Putamen (tissue), 1 donor: Measurements from ENCODE around the gene PLPPR1.
A peak's percentile ranks its signal among the peaks of the same experiment; 100 is the strongest.
"Not testable (repeated sequence)": the region's sequence is repeated elsewhere in the genome, so short reads cannot be mapped to it uniquely, and the experiment has no call there.

ENCODE experiments used
- DNase-seq: peaks from one replicate; pipeline ENCODE4 v3.0.0-alpha.2; 2016; ENCODE audit warnings: low spot score

The PLPPR1 gene

DNA sequence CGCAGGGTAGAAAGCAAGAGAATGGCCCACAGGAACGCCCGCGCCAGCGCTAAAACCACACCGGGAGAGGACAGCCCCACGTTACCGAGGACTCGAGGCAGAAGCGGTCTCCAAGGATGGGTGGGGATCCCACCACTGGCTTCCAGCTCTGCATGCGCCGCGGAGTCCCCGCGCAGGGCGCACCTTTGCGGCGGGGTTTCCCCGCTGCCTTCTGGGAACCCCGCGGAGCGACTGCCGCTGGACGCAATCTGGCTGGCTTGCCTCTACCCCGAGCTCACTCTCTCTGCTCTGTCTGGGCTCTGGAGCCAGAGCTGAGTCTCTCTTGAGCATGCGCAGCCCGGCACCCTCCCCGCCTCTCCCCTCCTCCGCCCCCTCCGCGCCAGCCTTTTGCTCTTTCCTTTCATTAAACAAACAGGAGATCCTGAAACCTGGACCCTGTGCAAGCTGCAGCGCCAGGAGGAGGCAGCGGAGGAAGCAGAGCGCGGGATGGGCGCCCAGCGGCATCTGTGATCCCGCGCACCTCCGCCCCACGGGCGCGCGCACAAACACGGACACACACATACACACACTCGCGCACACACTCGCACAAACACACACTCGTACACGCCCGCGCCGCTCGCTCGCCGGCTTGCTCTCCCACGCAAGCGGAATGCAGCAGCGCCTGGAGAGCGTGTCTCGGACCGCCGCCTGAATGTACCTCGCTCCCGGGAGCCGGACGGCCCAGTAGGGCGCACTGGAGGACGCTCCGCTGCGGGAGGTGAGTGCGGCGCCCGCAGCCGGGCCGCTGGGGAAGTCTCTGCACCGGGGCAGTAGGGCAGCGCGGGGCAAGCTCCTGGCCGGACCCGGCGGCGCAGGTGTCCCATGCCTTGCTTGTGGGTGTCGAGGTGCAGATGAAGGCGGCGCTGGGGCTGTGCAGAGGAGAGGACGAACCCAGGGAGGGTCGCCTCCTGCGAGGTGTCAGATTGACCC lies at the start of gene PLPPR1:
TSS of gene PLPPR1 (plus strand) at position 382 of the 969 bp plus-strand sequence.
- DNase-seq = peak; percentile 89

DNA sequence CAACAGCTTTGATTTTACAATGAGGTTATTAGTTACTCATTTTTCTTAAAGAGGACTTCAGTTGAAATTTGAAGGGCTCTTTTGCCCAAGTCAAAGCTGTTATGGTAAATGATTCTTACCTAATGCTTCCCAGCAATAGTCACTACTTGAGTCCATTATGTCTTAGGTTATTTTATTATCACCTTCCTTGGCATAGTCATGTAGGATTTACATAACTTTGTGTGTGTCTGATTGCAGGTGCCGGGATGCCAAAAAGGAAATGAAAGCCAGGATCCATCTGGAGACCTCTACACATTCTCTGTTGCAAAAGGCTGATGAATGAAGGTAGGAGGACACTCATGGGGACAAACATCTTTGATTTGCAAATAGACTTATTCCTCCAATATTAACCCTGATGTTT lies 38.8 kb upstream of the PLPPR1 start:
- DNase-seq = no peak

DNA sequence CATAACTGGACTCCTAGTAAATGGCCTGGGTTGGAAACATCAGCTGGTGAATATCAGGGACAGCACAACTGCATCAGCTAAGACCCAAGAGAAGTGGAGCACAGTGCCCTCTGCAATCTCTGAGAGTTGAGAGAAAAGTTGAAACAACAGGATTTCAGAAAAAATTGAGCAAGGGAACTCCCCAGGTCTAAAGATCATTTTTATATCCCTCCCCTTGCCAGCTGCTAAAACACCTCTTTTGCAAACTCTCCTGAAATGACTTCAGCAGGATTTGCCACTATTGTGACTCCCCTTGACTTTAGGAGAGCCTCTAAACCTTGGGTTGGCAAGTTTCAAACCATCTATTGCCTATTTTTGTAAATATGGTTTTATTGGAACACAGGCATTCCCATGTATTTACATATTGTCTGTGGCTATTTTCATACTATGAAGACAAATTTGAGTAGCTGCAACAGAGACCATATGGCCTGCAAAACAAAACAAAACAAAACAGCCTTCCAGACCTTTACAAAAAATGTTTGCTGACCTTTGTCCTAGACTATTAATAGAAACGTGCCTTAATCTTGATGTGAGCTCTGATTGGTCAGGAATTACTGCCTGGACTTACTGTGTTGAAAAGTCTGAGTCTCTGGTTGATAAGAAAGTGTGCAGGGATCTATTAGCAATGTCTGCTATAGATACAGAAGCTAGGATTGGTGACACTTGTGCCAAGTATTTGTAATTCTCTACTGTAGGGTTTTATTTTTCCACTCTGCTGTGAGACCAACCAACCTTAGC lies 37.7 kb upstream of the PLPPR1 start:
- no peak for DNase-seq

DNA sequence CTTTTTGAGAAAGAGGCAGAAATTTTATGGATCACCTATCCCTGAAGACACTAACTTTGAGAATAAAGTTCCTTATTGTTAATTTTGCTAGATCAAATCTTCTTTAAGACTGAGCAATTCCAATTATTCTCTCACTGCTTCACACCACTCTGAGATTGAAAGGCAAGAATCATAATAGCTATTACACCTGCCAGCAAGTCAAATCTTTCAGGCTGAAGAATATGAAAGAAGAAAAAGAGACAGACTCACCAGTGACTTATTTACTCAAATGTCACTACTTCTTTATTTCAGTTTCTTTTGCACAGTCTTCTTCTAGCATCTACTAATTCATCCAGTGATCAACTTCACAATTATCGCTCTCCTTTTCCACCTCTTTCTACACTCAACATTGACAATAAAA lies 35.9 kb upstream of the PLPPR1 start:
- no peak for DNase-seq

DNA sequence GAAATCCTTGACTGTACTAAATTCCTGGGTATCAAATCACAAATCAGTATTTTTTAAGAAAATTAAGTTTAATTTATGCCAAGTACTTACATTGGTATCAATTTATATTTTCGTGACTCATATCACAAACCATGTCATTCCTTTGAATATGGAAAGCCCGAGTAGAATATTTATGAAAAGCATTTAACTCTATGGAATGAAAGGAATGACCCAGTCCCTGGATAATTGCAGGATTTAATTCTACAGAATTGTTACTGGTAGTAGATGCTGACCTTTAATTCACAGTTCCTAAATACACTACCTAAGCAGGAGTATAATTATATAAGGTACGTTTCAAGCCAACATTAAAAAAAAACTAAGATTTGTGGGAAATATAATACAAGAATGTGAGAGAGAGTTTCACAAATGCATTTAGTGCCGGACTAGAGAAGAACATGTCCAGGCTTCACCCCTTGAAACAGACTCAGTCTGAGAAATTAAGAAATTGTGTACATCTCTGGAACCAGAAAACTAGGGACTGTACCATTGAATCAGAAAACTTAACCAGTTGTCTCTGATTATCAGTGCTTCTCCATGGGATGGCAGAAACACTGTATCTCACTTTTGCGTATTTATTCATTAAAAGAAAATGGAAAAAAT lies 28.5 kb upstream of the PLPPR1 start:
- no peak for DNase-seq

DNA sequence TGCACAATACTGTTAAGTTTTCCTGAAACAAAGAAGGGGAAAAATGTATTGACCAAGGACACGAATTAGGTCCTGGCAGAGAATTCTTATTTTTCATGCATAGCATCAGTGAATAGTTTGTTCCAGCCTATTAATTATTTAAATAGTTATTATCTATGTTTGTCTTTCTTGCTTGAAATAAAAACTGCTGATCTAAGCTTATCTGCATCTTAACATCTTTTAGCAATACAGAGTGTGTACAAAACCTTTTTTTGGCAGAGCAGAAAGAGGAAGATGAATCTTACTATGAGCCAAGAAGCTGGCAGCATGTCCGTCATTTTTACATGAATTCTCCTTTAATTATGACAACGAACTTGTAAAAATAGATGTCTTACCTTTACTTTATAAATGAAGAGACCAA lies 23.3 kb upstream of the PLPPR1 start:
- DNase-seq = no peak

DNA sequence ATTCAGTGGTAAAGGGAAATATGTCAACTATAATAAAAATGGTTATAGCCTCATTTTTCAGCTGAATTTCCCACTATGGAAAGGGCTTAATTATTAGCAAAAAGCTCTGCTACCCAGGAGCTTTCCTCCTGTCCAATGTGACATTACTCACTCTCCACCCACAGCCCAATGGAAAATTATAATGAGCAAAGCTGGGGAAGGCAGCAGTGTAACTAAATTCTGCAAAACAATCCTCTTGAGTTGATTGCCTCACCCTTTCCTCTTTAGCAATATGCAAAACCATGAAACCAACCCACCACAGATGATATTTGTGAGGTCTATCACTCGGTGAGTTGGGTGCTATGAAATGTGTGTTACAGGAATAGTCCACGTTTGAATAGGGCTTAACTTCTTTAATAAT lies 14.0 kb upstream of the PLPPR1 start:
- DNase-seq = no peak

DNA sequence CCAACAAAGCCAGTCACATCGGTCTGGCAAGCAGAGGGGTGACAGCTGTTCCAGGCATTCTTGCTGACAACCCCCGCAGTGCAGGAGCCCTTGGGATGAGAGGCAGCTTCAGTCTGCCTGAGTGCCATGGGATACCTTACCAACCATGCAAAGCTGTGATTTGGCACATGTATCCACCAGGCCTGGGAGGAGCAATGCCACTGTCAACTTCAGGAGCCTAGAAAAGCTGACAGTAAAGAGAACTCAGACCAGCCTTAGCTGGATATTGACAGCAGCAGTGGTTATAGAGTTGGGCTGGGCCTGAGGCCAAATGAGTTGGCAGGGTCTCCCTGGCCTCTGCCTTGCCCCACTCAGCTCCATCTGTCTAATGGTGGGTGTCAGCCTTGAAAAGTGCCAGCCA lies 10.1 kb upstream of the PLPPR1 start:
- DNase-seq = no peak

DNA sequence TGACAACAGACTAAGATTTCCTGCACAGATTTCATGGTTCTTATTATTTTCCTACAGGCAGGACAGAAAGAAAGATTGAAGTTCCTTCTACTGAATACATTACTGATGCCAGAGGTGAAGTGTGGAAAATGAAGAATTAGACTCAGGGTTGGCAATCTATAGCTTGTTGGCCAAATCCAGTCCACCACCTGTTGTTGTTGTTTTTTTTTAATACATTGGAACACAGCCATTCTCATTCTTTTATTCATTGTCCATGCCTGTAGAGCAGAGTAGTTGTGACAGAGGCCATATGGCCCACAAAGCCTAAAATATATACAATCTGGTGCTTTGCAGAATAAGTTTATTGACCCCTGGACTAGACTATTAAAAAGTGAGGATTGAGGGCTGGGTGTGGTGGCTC lies 5.8 kb upstream of the PLPPR1 start:
- DNase-seq = no peak

DNA sequence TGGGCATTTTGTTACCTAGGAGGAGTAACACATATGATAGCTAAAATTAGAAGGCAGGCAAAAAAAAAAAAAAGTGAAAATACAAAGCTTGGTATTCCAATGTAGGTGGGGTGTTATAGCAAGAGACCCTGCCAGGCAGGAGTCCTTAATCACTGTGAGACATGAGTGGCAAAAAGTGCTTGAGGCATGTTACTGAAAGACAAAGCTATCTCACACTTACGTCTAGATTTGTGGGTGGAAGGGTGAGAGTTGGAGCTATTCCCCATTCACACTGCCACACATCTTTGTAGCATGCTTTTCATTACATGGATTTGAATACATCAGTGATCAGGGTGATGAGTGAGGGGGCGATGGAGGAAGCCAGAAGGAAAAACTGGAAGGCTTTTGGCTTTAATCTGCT lies 2.6 kb upstream of the PLPPR1 start:
- DNase-seq = no peak

DNA sequence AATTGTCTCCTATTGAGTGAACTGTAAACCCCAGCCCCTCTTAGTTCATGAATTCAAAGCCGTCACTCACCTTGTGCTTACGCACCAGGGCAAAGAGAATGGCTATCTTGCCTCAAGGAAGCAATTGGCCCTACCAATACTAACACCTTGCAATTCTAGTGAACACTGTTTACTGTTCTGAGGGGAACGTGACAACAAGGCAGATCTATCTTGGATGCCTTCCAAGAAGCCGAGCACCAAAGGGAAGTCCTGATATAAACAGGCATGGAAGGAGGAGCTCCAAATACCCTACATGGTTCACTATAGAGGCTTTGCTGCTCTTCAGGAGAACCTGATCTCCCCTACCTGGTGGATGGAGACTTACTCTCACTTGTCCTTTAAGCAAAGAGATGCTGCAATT lies 1.7 kb upstream of the PLPPR1 start:
- DNase-seq = no peak

DNA sequence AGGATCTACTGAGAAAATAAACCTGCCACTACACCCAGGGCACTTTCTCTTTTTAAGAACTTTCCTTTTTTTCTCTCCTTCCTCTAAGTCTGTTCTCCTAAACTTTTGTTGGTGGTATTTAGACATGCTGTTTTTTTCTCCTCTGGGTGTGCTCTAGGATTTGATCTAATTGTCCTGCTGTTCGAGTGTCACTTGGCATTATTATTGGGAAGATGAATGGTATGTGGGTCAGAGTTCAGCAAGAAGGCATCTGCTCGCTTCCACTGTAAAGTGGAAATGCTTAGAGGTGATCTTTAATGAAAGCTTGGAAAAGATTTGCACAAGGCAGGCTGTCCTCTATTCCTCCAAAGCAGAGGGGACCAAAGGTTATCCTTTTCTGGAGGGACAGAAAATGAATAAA lies 1.3 kb upstream of the PLPPR1 start:
- no peak for DNase-seq

DNA sequence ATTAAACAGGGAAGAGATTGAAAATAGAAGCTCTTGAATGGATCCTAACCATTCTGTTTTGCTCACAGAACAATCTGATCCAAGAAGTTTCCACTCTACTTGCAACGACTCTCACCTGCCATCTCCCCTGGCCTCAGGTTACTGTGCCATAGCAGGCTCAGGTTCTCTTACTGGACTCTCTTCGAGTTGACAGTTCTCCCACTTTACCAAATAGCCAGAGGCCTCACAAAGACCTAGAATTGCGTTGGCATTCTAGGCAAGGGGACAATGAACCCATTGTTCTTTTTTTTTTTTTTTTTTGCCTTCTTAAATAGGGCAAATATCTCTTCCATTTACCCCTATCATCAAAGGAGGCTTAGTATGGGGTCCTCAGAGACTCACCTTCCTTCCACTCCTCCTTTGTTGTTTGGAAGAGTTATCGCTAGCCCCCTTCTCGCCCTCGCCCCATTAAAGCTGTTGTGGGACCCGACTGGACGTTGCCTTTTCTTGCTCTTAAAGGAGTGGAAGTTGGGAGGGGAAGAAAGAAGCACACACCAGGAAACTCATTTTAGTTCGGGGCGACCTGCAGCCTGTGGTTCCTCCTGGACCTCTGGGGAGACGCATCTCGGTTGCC lies 688 bp upstream of the PLPPR1 start:
- no peak for DNase-seq

DNA sequence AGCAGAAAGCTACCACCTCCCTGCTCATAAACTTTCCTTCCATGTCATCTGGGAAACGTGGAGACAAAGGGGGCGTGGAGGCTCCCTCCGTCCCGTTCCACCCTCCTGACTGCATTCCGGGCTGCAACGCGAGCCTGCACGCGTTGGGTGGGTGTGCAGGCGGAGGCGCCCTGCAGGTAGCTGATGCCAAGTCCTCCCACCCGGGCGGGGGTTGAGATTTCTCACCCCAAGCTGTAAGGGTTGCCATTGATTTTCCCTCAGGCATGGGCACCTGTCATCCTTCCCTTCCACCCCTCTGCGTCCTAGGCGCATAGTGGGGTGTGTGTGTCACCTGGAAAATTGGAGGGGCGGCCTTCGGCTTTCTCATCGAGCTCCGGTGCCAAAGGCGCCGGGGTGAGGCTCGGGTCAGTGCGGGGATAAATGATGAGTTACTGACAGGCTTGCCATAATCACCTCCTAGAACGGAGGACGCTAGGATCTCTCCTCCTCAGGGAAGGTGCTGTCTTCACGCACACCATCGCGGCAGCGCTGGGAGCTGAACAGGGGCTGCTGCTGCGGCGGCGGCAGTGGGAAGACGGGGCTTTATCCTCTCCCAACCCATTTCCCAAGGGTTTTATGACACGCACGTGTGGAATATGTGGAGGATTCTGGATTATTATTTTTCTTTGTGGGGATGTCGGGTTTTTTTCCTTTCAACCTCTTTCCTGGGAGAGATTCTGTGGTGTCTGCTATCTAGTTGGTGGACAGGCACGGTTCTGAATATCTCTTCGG lies 973 bp downstream of the PLPPR1 start:
- DNase-seq = no peak

DNA sequence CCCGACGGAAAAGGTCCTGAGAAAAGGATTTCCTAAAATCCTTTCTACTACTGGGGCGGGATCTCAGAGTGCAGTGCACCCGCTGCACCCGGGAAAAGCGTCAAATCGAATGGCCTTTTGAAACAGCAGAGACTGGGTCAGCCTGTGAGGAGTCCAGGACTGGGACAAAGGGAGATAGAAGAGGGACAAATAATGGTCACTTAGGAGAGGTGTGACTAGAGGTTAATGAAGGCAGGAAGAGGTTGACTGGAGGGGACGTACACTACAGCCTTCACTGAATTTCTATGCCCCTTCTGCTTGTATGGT lies 1.5 kb downstream of the PLPPR1 start:
- no peak for DNase-seq

DNA sequence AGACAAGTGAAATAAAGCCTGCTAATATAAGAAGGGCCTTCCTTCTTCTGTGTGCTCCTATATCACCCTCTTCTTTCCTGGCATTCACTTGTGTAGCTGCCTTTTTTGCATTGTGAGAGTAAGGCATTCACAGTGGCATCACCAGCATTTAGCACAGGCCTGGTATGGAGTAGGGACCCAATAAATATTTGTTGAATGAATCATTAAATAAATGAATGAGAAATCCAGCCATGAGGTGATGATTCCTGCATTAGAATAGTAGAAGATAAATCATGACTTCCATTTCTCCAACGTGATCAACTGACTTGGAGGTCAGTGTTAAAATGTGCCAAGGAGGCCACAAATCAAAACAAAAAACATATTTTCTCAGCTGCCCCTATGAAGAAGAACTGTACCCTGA lies 3.9 kb downstream of the PLPPR1 start:
- DNase-seq = no peak

DNA sequence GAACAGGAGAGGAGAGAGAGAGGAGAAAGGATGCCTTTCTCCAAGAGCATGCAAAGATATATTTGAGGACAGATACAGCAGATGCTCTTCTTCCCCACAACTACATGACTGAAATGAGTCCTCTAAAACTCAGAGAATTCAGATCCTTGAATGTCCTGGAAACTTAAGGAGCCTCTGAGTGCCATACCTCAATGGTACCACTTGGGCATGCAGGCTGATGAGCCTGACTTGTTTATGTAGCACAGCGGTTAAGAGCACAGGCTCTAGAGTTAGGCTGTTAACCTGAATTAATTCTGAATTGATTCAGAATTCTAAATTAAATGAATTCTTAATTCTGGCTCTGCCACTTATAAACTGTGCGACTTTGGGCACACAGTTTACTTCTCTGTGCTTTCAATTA lies 5.7 kb downstream of the PLPPR1 start:
- no peak for DNase-seq

DNA sequence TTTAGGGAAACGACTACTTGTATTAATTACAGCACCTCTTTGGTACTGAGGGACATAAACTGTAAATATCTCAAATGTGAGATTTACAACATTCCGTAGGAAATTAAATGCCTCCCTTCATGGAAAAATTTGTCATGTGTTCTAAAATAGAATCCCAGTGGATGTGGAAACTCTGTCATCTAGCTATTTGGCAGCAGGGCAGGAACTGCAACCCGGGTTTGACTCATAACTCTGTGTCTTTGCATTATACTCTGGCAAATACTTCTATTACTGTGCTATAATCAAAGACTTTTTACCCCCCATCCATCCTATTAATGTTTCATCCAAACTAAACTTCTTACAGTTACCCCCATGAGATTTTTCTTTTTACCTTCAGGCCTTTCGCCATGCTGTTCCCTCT lies 6.6 kb downstream of the PLPPR1 start:
- no peak for DNase-seq

DNA sequence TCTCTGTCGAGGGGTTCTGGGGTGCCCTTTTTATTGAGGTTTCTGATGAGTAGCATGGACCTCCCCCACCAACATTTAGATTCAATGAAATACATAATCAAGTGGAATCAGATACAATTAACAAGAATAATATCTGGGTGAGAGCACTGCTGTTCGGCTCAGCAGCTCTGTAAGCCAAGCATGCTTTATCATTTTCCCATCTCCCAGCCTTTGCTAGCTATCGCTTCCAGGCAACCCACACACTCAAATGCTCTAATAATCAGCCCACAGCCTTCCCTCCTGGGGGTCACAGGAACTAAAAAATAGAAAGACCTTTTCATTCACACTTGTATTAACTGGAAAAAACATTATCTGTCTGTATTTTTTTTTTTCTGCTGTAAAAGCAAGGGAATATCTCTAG lies 8.9 kb downstream of the PLPPR1 start:
- no peak for DNase-seq

DNA sequence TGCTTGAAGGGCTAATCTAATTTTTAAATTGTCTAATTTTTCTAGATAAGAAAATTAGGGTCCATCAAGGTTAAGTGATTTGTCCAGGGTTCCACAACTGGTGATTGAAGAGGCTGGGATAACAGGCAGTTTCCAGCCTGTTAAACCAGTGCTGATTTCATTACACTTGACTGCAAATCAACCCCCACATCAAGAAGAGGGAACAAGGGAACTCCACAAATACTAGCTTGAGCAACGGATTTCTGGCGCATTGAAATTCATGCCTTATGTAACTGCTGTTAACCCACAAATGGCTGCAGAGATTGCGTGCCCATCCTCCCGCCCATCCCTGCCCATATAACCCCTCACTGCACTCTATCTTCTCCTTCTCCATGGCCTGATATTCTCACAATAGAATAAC lies 10.0 kb downstream of the PLPPR1 start:
- DNase-seq = no peak

DNA sequence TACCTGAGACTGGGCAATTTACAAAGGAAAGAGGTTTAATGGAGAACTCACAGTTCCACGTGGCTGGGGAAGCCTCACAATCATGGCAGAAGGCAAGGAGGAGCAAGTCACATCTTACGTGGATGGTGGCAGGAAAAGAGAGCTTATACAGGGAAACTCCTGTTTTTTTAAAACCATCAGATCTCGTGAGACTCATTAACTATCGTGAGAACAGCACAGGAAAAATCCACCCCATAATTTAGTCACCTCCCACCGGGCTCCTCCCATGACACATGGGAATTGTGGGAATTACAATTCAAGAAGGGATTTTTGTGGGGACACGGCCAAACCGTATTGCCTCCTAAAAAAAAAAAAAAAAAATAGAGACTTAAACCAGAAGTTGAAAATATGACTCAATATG lies 11.1 kb downstream of the PLPPR1 start:
- not testable (repeated sequence) for DNase-seq
